HG03066 (cell line): ENCODE results near the gene OR2C3.
"Not testable (repeated sequence)": the region's sequence is repeated elsewhere in the genome, so short reads cannot be mapped to it uniquely, and the experiment has no call there.

ENCODE experiments used
- ATAC-seq: cut with Tn5 transposase; IDR thresholded peaks from one replicate; pipeline ENCODE4 v1.9.1; 2021; ENCODE audit warnings: low read depth; ENCODE audit not compliant: unreplicated experiment

OR2C3 gene

DNA sequence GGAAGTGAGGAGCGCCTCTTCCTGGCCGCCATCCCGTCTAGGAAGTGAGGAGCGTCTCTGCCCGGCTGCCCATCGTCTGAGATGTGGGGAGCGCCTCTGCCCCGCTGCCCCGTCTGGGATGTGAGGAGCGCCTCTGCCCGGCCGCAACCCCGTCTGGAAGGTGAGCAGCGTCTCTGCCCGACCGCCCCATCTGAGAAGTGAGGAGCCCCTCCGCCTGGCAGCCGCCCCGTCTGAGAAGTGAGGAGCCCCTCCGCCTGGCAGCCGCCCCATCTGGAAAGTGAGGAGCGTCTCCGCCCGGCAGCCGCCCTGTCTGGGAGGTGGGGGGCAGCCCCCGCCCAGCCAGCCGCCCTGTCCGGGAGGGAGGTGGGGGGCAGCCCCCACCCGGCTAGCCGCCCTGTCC is 14.4 kb downstream of the OR2C3 start:
- ATAC-seq, result not testable (repeated sequence)

DNA sequence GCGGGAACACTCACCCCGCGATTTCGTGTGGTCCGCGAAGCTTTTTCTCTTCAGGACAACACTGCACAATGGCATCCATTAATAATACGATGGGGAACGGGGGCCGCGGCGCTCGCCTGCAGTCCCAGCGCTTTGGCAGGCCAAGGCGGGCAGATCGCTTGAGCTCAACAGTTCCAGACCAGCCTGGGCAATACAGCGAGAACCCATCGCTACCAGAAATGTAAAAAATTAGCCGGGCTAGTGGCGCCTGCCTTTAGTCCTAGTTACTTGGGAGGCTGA is 17.7 kb downstream of the OR2C3 start:
- no peak for ATAC-seq

DNA sequence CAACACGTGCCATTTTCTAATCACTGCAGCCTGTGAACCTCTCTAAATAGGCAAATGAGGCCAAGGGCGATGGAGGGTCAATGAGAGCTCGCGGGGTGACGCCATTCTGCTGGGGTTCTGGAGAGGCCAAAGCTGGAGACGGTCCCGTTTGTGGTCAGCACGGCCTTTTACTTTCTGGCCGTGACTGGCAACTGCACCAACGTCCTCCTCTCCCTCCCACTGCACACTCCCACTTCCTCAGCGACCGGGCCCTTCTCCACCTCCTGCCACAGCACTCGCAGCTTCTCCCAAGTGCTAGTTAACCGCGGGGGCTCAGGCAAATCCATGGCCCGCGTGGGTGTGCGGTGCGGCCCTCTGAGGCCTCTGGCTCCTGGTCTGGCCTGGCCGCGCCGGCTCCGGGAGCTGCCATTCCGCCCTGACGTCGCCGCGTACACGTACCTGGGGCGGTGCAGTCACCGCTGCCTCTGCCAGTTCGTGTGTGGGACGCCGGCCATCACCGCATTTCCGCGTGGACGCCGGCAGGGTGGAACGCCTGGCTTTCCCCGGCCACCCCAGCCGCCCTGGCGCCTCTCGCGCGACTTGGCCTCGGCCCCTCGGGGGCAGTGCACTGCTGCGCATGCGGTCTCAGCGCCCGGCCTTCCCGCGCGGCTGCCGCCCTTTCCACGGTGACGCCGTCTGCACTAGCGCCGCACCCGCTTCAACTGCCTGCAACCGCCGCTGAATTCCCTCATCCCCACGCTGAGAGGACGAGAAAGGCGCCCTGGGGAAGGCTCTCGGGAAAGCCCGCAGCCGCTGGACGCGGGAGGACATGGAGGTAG is 18.2 kb downstream of the OR2C3 start:
- no peak for ATAC-seq

DNA sequence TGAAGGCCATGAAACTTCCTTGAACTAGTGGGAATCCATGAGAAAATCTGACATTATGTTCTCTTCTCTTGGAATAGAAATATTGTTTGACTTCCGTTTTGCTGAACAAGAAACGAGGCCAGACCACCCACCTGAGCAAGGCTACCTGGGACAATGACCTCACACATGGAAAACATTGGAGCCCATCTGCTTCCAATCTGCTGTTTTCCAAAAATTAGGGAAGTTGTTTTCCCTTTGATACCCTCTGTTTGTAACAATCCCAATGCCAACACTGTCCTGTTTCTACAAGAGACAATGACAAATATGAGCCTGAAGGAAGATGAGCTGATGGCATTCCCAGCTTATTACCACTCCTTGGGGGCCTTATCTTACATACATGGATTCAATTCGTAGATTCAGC is 29.4 kb downstream of the OR2C3 start:
- ATAC-seq, result no peak

DNA sequence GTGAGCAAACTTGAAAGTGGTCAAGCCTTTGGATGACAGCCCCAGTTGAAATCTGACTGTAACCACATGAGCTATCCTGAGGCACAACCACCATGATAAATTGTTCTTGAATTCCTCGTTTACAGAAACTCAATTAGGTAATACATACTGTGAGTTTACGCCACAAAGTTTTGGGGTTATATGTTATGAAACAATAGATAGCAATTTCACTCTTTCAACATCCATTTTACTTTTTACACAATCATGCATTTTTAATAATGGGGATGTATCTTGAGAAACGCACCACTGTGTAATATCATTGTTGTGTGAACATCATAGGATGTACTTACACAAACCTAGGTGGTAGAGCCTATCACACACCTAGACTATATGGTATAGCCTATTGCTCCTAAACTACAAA is 35.4 kb downstream of the OR2C3 start:
- no peak for ATAC-seq

DNA sequence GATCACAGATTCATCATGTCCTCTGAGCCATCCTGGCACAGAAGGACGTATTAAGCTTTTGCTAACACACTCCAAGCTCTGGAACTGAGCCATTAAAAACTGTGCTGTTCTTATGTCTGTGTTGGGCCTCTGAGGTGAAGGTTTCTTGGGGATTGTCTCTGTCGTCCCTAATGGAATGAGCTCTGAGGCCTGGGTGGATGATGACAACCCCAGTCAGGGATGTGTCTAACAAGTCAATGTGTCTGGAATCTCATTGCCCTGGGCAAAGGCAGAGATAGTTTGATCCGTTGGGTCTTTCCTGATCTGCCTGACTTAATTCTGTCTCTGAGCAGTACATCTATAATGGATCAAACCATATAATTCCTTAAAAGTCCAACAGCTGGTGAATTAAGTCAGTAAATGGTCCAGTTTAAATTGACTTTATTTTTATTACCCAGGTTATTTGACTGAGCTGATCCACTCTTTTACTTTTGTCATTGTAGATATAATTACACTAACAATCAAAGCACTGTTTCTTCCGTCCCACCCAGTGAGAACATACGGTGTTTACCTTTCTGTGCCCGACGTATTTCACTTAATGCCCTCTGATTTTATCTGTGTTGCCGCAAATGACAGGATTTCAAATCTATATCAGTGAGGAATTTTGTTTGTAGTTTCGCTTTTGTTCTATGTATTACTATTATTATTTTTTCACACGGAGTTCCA is 39.5 kb downstream of the OR2C3 start:
- no peak for ATAC-seq

DNA sequence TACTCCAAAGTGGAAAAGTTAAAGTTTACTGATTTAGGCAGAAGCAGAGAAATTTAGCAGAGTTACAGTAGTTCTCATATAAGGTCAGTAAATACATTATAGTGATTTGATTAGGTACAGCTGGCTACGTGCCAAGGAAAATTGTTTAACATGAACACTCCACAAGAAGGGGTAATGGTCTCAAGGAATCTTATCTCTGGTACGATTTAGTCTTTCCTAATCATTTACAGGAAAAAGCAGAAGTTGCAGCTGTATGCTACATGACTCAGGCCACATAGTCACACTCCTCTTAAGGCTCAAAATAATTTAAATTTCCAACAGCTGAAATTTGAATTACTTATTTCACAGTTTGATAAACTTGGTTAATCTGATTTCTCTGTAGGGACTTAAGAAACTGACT is 41.5 kb downstream of the OR2C3 start:
- no peak for ATAC-seq

DNA sequence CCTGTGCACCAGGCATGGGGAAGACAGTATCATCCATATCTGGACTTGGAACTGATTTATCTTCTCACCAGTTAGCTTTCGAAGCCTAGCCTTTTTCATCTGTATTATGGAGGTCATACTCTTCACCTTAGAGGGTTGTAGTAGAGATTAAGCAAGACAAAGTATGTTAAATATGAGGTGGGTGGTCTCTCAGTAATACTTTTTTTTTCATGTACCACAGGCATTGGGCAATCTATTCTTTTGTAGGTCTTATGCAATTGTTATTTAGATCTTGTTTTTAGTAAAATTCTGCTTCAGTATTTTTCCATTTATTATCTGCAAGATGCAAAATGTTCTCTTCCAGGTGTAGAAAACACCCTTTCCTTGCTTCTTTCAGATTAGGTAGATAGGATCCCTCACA is 43.1 kb downstream of the OR2C3 start:
- ATAC-seq, result no peak

DNA sequence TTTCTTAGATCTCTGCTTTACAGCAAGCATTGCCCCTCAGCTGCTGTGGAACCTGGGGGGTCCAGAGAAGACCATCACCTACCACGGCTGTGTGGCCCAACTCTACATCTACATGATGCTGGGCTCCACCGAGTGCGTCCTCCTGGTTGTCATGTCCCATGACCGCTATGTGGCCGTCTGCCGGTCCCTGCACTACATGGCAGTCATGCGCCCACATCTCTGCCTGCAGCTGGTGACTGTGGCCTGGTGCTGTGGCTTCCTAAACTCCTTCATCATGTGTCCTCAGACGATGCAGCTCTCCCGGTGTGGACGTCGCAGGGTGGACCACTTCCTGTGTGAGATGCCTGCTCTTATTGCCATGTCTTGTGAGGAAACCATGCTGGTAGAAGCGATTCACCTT is 44.9 kb downstream of the OR2C3 start:
- ATAC-seq, result no peak

DNA sequence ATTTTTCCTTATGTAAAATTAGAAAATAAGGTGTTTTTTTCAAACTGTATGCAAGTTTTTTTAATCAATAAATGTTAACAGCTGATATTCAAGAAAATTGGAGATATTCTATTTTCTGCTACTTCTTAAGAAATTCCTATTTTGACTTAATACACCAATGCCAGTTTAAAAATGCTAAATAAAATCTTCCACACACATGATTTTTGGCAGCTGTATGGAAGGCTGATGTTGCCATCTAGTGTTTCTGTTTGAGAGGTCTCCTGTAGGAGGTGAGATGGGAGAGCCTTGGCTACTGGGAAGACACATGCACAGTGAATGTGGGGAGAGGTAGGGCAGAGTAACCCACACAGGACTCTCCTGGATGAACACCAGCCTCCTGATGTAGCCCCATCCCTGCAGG is 49.2 kb downstream of the OR2C3 start:
- ATAC-seq, result peak; percentile 57

DNA sequence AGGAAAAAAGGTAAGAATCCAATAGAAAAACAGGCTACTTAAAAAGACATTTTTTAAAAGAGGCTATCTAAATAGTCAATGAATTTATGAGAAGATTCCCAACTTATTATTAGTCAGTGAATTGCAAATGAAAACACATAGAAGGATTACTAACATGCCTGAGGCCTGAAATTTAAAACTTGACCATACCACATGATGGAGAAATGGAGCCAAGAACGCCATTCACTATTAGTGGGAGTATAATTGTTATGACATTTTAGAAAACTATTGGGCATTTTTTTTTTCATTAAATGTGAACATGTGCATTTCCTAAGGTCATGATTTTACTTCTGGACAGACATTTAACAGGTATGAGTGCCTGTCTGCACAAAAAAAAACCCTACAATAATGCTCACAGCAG is 53.5 kb downstream of the OR2C3 start:
- ATAC-seq, result no peak

DNA sequence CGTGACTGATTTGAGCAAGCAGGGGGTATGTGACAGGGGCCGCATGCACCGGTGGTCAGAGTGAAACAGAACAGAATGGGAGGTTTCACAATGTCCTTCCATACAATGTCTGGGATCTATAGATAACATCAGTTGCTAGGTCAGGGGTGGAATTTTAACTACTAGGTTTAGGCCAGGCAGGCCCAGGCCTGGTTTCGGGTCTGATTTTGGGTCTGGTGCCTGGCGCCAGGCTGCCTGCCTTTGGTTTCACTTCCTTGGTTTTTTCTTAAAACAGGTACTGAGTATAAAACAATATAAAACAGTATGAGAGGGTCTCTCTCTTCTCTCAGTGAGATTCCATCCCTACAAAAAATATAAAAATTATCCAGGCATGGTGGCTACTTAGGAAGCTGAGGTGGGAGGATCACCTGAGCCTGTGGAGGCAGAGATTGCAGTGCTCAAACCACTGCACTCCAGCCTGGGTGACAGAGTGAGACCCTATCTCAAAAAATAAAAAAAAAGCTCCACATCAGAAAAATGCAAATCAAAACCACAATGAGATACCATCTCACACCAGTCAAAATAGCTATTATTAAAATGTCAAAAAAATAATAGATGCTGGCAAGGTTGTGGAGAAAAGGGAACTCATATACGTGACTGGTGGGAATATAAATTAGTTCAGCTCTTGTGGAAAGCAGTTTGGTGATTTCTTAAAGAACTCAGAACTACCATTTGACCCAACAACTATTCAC is 59.7 kb downstream of the OR2C3 start:
- ATAC-seq, result not testable (repeated sequence)

DNA sequence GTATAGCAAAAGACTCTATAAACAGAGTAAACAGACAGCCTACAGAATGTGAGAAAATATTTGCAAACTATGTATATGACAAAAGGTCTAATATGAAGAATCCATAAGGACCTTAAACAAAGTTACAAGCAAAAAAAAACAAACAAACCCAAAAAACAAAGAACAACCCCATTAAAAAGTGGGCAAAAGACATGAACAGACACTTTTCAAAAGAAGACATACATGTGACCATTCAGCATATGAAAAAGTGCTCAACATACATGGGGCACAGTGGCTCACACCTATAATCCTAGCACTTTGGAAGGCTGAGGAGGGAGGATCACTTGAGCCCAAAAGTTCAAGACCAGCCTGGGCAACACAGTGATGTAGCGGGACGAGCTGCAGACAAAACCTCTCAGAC is 60.4 kb downstream of the OR2C3 start:
- ATAC-seq, result no peak
